Cardiac muscle cell (in vitro differentiated cells and primary cell): ENCODE results near the gene DDIT4L. TPM values are rescaled to one million over a fixed set of nuclear protein-coding genes. Genes with fewer than 3 reads are reported as not detected.

ENCODE experiments used
- DNase-seq, 2 donors: peaks; one replicate each; pipeline versions ENCODE4 v3.0.0 to v3.0.0-alpha.2; 2010 to 2017; ENCODE audit warnings: low read depth in 1 of 2, low spot score in 1 of 2
- H3K27ac ChIP-seq: fragments of 200-600 bp; sonication (generic); 2 replicates; pipeline ENCODE4 v1.5.1; 2016
- H3K27me3 ChIP-seq: fragments of 200-600 bp; sonication (generic); 2 replicates; pipeline ENCODE4 v1.6.0; 2016; ENCODE audit warnings: control low read depth
- H3K36me3 ChIP-seq: fragments of 200-600 bp; sonication (generic); 2 replicates; pipeline ENCODE4 v1.5.1; 2016; ENCODE audit warnings: control low read depth
- H3K4me1 ChIP-seq: fragments of 200-600 bp; sonication (generic); 2 replicates; pipeline ENCODE4 v1.8.1; 2017; ENCODE audit warnings: low read depth, mild to moderate bottlenecking, mixed run types
- H3K4me3 ChIP-seq: fragments of 200-600 bp; sonication (generic); 2 replicates; pipeline ENCODE4 v1.5.1; 2016; ENCODE audit warnings: mild to moderate bottlenecking
- H3K9me3 ChIP-seq: fragments of 200-600 bp; sonication (generic); 2 replicates; pipeline ENCODE4 v1.5.1; 2017; ENCODE audit warnings: low read depth, mild to moderate bottlenecking, control low read depth
- polyA plus RNA-seq: library from polyadenylated mRNA; unstranded; fragments of >200 nt; fragmentation: Nextera tagmentation; extraction: Ambion mirVana; gene quantifications from 2 replicates; pipeline ENCODE4 v1.2.1, GENCODE V29; 2016
- total RNA-seq: library from RNA; depleted of rRNA; stranded (reverse); fragments of >200 nt; gene quantifications from 2 replicates; pipeline ENCODE4 v1.2.3, GENCODE V29; 2016
- TF ChIP-seq, protein P1 (sequence below): IDR thresholded peaks from 2 replicates; pipeline ENCODE4 v1.5.1; 2012; ENCODE audit warnings: low read depth, mild to moderate bottlenecking, low read length

Gene DDIT4L
- total and polyA plus RNA-seq, 2 experiments from 2014 or later = 4.6 to 5.0 TPM

DNA sequence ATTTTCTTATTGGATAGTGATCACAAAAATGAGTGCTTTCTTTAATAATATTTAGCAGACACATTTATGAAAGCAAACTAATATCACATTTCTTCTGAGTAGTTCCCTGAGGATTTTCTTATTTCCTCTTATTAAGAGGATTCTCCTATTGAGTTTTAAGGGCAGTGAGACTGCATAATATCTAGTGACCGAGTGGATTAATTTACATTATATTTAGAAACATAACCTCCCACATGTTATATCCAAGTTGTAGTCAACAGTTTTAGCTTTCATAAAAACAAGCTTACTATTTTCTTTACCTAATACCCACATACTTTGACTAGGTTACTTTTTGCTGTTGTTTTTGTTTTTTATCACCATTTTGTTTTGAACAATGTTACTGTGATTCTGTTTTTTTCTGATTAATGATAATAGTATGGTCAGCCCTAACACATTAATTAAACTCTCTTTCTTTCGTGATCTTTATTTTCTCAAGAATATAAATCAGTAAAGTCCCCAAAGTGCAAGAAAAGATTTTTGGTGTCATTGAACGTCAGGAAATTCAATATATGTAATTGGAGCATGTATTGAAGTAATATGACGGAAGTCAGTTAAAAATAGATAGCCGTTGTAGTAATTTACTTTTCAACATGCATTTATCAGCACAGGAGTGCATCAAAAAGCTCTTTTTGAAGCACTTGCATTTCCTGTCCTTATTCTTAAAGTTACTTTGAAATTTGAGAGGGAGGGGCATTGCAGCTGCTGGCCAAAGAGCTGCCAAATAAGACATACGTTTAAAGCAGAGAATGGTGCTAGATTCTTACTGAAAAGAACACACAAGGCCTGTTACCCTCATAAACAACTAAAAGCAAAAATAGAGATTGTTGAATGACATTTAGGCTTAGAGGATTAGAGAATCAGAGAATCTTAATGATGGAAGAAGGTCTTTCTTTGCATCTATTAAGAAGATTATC lies 25.2 kb downstream of the DDIT4L start:
- H3K27ac ChIP-seq = no peak overlapping the region

DNA sequence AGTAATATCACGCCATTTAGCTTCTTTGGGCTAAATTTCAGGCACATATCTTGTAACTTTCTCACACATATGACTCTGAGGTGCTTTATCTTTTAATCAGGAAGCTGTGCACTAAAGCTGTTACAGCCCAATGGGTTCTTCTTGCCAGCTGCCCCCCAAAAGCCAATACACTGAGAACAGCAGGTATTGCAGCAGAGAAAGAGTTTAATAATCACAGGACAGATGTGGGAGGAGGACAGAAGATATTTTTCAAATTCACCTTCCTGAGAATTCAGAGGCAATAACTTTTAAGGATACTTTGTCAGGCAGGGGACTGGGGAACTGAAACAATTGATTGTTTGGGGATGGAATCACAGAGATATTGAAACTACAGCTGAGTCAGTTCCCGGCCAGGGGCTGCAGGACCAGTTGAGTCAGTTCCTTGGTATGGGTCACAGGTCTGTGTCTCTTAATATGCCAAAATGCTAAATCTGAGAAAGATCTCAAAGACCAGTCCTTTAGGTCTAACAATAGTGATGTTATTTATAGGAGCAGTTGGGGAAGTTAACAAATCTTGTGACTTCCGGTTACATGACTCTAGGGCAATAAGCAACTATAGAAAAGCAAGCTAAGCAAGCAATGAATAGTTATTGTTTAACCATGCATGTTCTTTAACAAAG lies 28.1 kb downstream of the DDIT4L start:
- Histone ChIP-seq H3K4me3 (no peak overlapping the region), H3K36me3 (no peaks in the 10 kb centered on the region), H3K27me3 (no peaks in the 10 kb centered on the region), H3K4me1 (no peaks in the 10 kb centered on the region), H3K27ac (no peak overlapping the region), H3K9me3 (no peaks in the 10 kb centered on the region)
- no peak for DNase-seq
- TF ChIP-seq, protein P1, sequence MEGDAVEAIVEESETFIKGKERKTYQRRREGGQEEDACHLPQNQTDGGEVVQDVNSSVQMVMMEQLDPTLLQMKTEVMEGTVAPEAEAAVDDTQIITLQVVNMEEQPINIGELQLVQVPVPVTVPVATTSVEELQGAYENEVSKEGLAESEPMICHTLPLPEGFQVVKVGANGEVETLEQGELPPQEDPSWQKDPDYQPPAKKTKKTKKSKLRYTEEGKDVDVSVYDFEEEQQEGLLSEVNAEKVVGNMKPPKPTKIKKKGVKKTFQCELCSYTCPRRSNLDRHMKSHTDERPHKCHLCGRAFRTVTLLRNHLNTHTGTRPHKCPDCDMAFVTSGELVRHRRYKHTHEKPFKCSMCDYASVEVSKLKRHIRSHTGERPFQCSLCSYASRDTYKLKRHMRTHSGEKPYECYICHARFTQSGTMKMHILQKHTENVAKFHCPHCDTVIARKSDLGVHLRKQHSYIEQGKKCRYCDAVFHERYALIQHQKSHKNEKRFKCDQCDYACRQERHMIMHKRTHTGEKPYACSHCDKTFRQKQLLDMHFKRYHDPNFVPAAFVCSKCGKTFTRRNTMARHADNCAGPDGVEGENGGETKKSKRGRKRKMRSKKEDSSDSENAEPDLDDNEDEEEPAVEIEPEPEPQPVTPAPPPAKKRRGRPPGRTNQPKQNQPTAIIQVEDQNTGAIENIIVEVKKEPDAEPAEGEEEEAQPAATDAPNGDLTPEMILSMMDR = no peak

More for the DNA sequence above, 25.2 kb downstream of the DDIT4L start:
- no peaks in the 10 kb centered on the region for H3K4me1 ChIP-seq
- H3K27me3 ChIP-seq = no peaks in the 10 kb centered on the region
- DNase-seq = no peak
- H3K36me3 ChIP-seq = no peaks in the 10 kb centered on the region
- no peaks in the 10 kb centered on the region for H3K9me3 ChIP-seq
- no peak overlapping the region for H3K4me3 ChIP-seq
- TF ChIP-seq, protein P1 = no peak

DNA sequence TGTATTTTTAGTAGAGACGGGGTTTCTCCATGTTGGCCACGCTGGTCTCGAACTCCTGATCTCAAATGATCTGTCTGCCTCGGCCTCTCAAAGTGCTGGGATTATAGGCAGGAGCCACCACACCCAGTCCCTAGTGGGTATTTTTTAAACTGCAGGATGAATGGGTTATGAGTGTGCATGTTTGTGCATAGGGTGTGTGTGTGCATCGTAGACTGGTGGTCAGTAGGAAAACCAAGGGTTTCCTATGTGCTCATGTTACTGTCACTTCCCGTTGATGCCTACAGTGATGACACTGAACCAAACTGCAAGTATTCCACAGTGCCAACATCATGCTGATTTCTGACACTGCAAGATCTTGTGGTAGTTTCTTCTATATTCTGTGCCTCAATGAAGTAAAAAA lies 41.1 kb downstream of the DDIT4L start:
- Histone ChIP-seq H3K27me3 (no peaks in the 10 kb centered on the region), H3K36me3 (no peaks in the 10 kb centered on the region), H3K27ac (no peak overlapping the region), H3K4me1 (no peaks in the 10 kb centered on the region), H3K9me3 (no peaks in the 10 kb centered on the region), H3K4me3 (no peak overlapping the region)
- TF ChIP-seq, protein P1 = no peak
- no peak for DNase-seq

DNA sequence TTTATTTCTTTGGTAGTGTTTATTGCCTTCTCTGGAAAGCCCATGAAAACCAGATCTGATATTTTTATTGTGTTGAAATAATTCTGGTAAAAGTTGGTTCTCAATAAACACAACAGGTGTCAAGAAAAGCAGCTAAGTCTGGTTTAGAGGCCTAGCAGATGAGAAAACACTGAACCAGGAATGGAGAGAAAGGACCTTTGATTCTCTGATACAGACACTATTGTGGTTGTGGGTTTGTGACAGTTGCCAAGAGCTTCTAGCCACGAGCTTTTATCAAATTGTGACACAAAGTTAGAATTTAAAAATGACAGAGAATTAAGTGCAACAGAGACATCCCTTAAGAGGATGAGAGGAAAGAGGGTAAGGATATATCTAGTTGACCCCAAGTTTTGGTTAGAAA lies 42.6 kb downstream of the DDIT4L start:
- DNase-seq = no peak
- Histone ChIP-seq H3K27me3 (no peaks in the 10 kb centered on the region), H3K4me3 (no peak overlapping the region), H3K9me3 (no peaks in the 10 kb centered on the region), H3K27ac (no peak overlapping the region), H3K36me3 (no peaks in the 10 kb centered on the region), H3K4me1 (no peaks in the 10 kb centered on the region)
- TF ChIP-seq, protein P1 = no peak

DNA sequence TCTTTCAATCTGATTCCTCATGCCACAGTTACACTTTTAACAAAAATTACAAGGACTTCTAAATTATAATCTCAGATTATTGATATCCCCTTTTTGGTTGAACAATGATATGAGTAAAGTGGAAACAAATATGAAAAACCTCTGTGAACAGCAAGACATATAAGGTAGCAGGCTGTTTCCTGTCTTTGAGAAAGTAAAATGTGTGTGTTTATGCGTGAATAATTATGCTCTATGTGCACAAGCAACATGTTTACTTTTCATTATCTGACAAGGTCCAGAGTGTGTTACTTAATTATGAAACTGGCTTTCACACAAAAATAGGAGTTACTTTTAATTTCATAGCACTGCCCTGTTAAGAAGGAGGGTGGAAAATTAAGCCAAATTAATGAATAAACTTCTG lies 43.1 kb downstream of the DDIT4L start:
- Histone ChIP-seq H3K9me3 (no peaks in the 10 kb centered on the region), H3K36me3 (no peaks in the 10 kb centered on the region)
- TF ChIP-seq, protein P1 = no peak

More for the DNA sequence above, 43.1 kb downstream of the DDIT4L start:
- Histone ChIP-seq H3K27me3 (no peaks in the 10 kb centered on the region), H3K27ac (no peak overlapping the region), H3K4me3 (no peak overlapping the region), H3K4me1 (no peaks in the 10 kb centered on the region)
- DNase-seq = no peak
